D721Med (cell line): ENCODE measurements around the gene MFN2.
"Not testable (repeated sequence)": the region's sequence is repeated elsewhere in the genome, so short reads cannot be mapped to it uniquely, and the experiment has no call there.

Experiments
- DNase-seq: peaks from one replicate; pipeline ENCODE4 v3.0.0; 2011; ENCODE audit warnings: low spot score; ENCODE audit not compliant: insufficient read length
- FAIRE-seq: peaks from 2 replicates; lab custom pipeline; 2011; peaks lifted over from hg19 to GRCh38; lab: Jason Lieb, UNC
- TF ChIP-seq, protein P1 (sequence below): IDR thresholded peaks from 2 replicates; pipeline ENCODE4 v1.5.1; 2012; ENCODE audit warnings: mild to moderate bottlenecking, control low read depth; ENCODE audit not compliant: insufficient read depth; ENCODE audit errors: missing control alignments

The MFN2 gene

DNA sequence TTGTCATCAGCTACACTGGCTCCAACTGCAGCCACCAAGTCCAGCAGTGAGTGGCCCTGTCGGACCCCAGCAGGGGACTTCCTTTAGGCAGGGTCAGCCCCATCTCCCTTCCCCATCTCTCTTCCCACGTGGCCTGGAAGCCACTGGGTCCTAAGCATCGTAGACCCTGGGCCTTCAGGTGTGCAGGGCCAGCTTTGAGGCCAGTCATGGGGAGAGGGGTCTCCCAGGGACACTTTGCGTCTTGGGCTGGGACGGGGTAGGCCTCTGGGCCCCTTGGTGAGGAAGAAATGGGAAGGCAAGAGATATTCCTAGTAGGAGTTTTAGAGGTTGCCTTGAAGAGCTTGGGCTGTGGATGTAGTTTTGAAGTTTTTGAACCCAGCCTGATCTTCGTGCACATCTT lies 27.0 kb downstream of the MFN2 start:
- FAIRE-seq (no peak), DNase-seq (no peak)
- TF ChIP-seq, protein P1, sequence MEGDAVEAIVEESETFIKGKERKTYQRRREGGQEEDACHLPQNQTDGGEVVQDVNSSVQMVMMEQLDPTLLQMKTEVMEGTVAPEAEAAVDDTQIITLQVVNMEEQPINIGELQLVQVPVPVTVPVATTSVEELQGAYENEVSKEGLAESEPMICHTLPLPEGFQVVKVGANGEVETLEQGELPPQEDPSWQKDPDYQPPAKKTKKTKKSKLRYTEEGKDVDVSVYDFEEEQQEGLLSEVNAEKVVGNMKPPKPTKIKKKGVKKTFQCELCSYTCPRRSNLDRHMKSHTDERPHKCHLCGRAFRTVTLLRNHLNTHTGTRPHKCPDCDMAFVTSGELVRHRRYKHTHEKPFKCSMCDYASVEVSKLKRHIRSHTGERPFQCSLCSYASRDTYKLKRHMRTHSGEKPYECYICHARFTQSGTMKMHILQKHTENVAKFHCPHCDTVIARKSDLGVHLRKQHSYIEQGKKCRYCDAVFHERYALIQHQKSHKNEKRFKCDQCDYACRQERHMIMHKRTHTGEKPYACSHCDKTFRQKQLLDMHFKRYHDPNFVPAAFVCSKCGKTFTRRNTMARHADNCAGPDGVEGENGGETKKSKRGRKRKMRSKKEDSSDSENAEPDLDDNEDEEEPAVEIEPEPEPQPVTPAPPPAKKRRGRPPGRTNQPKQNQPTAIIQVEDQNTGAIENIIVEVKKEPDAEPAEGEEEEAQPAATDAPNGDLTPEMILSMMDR: no peak

DNA sequence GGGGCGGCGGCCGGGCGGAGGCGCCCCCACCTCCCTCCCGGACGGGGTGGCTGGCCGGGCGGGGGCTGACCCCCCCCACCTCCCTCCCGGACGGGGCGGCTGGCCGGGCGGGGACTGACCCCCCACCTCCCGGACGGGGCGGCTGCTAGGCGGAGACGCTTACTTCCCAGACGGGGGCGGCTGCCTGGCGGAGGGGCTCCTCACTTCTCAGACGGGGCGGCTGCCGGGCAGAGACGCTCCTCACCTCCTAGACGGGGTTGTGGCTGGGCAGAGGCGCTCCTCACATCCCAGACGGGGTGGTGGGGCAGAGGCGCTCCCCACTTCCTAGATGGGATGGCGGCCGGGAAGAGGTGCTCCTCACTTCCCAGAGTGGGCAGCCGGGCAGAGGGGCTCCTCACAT lies 28.1 kb downstream of the MFN2 start:
- not testable (repeated sequence) for DNase-seq, FAIRE-seq

DNA sequence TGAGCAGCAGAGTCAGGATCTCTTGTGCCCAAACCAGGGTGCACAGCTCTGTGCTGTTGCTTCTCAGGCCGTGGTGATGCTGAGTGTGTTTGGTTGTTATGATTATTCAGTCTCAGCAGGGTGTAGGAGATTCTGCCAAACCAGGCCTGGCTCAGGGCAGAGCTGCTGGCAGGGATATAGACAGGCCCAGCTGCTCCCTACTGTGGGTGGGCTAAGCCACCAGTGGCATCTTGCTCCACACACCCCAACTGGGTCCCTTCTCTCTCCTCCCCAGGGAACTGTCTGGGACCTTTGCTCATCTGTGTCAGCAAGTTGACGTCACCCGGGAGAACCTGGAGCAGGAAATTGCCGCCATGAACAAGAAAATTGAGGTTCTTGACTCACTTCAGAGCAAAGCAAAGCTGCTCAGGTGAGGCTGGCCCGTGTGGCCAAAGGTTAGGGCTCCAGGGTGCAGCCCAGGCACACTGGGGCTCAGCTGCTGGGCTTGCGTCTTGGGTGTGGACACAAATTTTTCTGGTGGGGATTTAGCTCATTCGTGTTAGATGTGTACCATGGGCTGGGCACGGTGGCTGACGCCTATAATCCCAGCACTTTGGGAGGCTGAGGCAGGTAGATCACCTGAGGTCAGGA lies 29.2 kb downstream of the MFN2 start:
- TF ChIP-seq, protein P1: no peak
- no peak for FAIRE-seq
- no peak for DNase-seq

DNA sequence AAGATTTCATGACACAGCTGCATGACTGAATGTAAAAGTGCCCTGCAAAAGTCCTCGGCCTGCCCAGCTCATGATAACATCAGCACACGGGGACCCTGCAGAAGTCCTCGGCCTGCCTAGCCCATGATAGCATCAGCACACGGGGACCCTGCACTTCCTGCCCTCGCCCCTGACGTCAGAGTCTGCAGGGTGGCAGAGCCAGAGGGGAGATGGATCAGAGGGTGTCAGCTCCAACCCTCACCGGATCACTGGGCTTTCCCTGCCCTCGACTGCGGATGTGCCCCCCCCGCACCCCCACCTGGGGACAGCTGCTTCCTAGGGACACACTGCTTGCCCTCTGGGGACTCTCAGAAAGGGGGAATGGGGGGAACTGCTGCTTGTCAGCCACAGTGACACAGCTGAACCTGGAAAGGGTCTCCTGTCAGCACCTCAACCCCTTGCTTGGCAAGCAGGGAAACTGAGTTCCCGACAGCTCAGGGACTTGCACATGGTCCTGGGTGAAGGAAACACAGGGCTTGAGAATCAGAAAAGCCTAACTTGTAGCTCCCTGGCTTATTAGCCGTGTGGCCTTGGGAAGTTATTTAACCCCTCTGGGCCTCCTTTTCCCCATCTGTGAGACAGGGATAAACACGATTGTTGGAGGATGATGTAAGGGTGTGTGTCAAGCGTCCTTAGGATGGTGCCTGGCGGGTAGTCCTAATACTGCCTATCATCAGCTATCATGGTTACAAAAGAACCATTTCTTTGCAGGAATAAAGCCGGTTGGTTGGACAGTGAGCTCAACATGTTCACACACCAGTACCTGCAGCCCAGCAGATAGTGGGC lies 30.7 kb downstream of the MFN2 start:
- FAIRE-seq (no peak), DNase-seq (no peak)
- TF ChIP-seq, protein P1: no peak

DNA sequence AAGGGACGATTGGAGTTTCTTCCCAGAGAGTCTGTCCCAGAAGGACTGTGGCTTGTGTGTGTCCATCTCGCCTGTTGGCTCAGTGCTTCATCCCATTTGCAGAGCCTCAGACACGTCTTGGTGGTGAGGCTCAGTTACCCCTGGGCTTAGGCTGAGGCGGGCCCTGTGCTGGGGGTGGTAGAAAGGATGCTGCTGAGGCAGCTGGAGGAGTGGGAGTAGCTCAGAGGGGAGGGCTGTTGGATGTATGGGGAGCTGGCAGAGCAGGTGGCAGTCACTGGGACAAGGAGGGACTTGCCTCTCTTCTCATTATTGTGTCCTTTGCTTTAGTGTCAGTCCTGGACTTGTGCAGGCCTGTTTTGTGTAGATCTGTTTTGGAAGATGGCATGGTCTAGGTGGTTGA lies 31.8 kb downstream of the MFN2 start:
- no peak for FAIRE-seq
- TF ChIP-seq, protein P1: no peak
- DNase-seq: no peak

DNA sequence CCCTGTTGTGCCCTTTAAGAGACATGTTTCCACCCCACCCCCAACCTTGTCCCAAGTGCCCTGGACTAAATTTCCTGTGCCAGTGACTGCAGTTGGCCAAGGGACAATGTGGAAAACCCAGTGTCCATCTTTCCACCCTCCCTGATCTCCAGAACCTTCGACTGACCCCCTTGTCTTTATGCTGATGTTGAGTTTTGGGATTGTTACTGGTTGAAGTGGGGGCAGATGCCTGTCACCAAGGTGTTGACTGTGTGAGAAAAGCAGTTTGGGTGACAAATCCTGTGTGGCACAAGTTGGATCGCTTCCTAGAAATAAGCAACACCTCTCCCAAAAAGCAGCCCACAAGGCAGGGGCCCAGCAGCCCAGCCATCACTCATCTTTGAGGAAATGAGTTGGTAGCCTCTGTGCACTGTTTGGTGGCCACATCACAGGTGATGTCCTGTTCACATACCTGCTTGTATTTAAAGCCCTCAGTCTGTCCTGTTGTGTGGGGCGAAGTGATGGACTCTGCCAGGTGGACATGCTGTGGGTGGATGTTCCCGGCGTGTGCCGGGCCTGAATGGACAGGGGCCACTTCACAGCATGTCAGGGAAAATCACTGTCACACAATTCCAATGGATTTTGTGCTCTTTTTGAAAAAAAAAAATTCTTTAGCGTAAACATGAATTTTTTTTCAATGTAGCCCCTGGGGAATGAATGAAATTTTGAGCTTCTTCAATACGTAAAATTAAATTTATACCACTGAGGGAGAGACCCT lies 32.5 kb downstream of the MFN2 start:
- TF ChIP-seq, protein P1: no peak
- DNase-seq (no peak), FAIRE-seq (no peak)

DNA sequence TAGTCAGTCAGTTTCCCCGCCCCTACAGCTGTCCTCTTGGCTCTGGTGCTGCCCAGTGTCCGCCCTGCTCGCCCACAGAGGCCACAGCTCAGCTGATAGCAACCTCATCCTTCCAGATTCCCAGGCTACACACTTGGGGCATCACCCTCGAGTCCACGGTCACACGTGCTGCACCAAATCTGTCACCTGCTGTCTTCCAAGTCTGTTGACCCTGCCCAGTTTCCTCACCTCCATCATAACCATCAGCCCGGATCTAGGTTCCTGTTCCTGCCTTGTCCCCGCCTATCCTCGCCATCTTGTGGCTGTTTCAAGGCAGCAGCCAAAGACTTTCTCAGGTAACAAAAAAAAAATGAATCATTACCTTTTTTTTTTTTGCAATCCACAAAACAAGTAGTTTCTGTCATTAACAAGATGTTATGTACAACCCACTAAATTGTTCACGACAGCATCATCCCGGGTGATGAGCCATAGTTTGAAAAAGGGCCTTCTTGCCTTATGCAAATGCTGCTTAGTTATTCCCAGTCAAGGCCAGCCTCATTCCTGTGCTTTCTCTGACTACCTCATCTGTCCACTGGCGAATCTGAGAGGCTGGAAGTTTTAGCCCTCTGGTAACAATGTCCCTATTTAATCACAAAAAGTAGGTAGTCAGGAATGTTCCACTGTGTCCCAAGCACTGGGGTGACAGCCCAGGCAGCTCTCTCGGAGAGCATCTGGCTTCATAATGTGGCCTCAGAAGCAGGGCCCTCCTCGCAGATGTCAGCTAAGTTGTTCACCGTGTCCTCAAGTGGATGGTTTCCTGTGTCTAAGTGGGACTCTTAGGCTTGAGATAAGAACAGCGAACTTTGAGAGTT lies 34.1 kb downstream of the MFN2 start:
- DNase-seq (no peak), FAIRE-seq (no peak)
- TF ChIP-seq, protein P1: no peak
